K562 (cell line): Measurements from ENCODE around the gene CTDSPL2. TPM values are rescaled to one million over a fixed set of nuclear protein-coding genes. Genes with fewer than 3 reads are reported as not detected.

Experiments
- MEF2A ChIP-seq: IDR thresholded peaks from 2 replicates; pipeline ENCODE4 v1.6.1; 2011; ENCODE audit warnings: low read depth, mild to moderate bottlenecking, low read length, moderate library complexity; ENCODE audit not compliant: control insufficient read depth
- TFAP4 ChIP-seq: sonication (generic); formaldehyde crosslinking; IDR thresholded peaks from 2 replicates; pipeline ENCODE4 v1.8.0; 2022; ENCODE audit warnings: missing genetic modification reagents, mild to moderate bottlenecking, moderate library complexity, borderline replicate concordance
- ZNF318 ChIP-seq, 2 experiments: fragments of 450-650 bp; IDR thresholded peaks; 2 replicates each; pipeline ENCODE4 v1.6.1; 2016; ENCODE audit warnings: mild to moderate bottlenecking in 2 of 2, borderline replicate concordance in 1 of 2, low read depth in 1 of 2, moderate library complexity in 1 of 2
- polyA plus RNA-seq, 8 experiments: library from polyadenylated mRNA; depleted of rRNA in 4 of 8; stranded (reverse) in 5 of 8; unstranded in 3 of 8; fragments of >200 nt; fragmentation: Nextera tagmentation in 2 of 8; fragmentation: Illumina TruSeq in 1 of 8; extraction: Ambion mirVana in 2 of 8; extraction: Trizol in 1 of 8; gene quantifications; 2 replicates each; pipeline versions ENCODE4 v1.2.1 to v1.2.3, GENCODE V29; 2011 to 2014; ENCODE audit warnings: inconsistent platforms in 1 of 8, missing spikeins in 1 of 8
- total RNA-seq, 7 experiments: library from RNA; depleted of rRNA in 6 of 7; stranded (reverse); fragments of >200 nt in 6 of 7; fragmentation: Illumina TruSeq in 2 of 7; extraction: Trizol in 2 of 7; gene quantifications; 2 replicates each; pipeline versions ENCODE4 v1.2.1 to v1.2.3, GENCODE V29; 2011 to 2021; ENCODE audit warnings: low replicate concordance in 1 of 7

The CTDSPL2 gene
- total and polyA plus RNA-seq, 9 of the 15 experiments (the other 6 are each of a cell fraction or from before 2014, with no cell fraction given), result 16.8 to 79.0 (median 53.1) TPM

- TF ChIP-seq ZNF318 (IDR thresholded peaks at IDR 0.05; ENCODE audit: borderline replicate concordance in 1 of 2, low read depth in 1 of 2), result no peak
- no peak for TF ChIP-seq MEF2A
- TF ChIP-seq TFAP4 (CRISPR knock-in tag), result no peak
These were observed 74.4 kb downstream of the CTDSPL2 start (continued) for GRCh38 chr15:44501768-44502366.
